CD4-positive, CD25-positive, alpha-beta regulatory T cell (primary cell): Measurements from ENCODE around the gene TOR1A. TPM values are rescaled to one million over a fixed set of nuclear protein-coding genes. Genes with fewer than 3 reads are reported as not detected.

ENCODE experiments used
- ATAC-seq, 2 donors: fragments of 150-1000 bp; cut with Tn5 transposase; one replicate each; pipeline ENCODE4 v1.10.0; 2021; ENCODE audit warnings: low read depth in 2 of 2, moderate number of reproducible peaks in 2 of 2, moderate library complexity in 1 of 2
- DNase-seq, 3 donors: peaks; one replicate each; pipeline versions ENCODE4 v3.0.0 to v3.0.0-alpha.2; 2012 to 2022; ENCODE audit warnings: mixed read lengths in 1 of 3
- H3K27ac ChIP-seq: one replicate; pipeline ENCODE4 v1.7.0; 2013; ENCODE audit warnings: mild to moderate bottlenecking, low read length; ENCODE audit not compliant: insufficient read depth, poor library complexity, severe bottlenecking
- H3K27me3 ChIP-seq: one replicate; pipeline ENCODE4 v1.7.0; 2013; ENCODE audit warnings: low read length; ENCODE audit not compliant: control insufficient read depth, insufficient read depth
- H3K36me3 ChIP-seq: one replicate; pipeline ENCODE4 v1.7.0; 2013; ENCODE audit warnings: mild to moderate bottlenecking, low read length, moderate library complexity; ENCODE audit not compliant: control insufficient read depth, insufficient read depth
- H3K4me1 ChIP-seq: 2 replicates; pipeline ENCODE4 v1.7.0; 2013; ENCODE audit warnings: mild to moderate bottlenecking, low read length; ENCODE audit not compliant: insufficient read depth, control insufficient read depth, poor library complexity, severe bottlenecking
- H3K4me3 ChIP-seq: one replicate; pipeline ENCODE4 v1.7.0; 2013; ENCODE audit warnings: low read depth, mild to moderate bottlenecking, low read length, moderate library complexity
- H3K9me3 ChIP-seq, 2 experiments: 1 replicate in 1 of 2; 2 replicates in 1 of 2; pipeline ENCODE4 v1.7.0; 2013; ENCODE audit warnings: low read length in 2 of 2, mild to moderate bottlenecking in 1 of 2, moderate library complexity in 1 of 2; ENCODE audit not compliant: control insufficient read depth in 2 of 2
- H3K27ac Mint-ChIP-seq, 3 donors: one replicate each; pipeline ENCODE4 v1.8.0; 2020 to 2022; ENCODE audit warnings: mild to moderate bottlenecking in 3 of 3, mixed read lengths in 3 of 3, moderate library complexity in 2 of 3
- H3K27me3 Mint-ChIP-seq: one replicate; pipeline ENCODE4 v1.8.0; 2022; ENCODE audit warnings: mild to moderate bottlenecking, mixed read lengths
- H3K36me3 Mint-ChIP-seq: one replicate; pipeline ENCODE4 v1.8.0; 2020; ENCODE audit warnings: mixed read lengths
- H3K4me1 Mint-ChIP-seq, 4 donors: one replicate each; pipeline ENCODE4 v1.8.0; 2020 to 2022; ENCODE audit warnings: mixed read lengths in 4 of 4, mild to moderate bottlenecking in 1 of 4
- H3K4me3 Mint-ChIP-seq, 4 donors: one replicate each; pipeline ENCODE4 v1.8.0; 2020 to 2022; ENCODE audit warnings: mild to moderate bottlenecking in 4 of 4, mixed read lengths in 4 of 4, moderate library complexity in 3 of 4
- H3K9me3 Mint-ChIP-seq, 7 donors: one replicate each; pipeline ENCODE4 v1.8.0; 2020 to 2022; ENCODE audit warnings: mixed read lengths in 7 of 7, mild to moderate bottlenecking in 3 of 7, moderate library complexity in 2 of 7
- polyA plus RNA-seq, 4 donors: library from polyadenylated mRNA; unstranded; fragments of 300-500 nt; fragmentation: Illumina TruSeq; gene quantifications; one replicate each; pipeline ENCODE4 v1.2.3, GENCODE V29; 2021
- total RNA-seq: library from RNA; stranded (reverse); gene quantifications from one replicate; pipeline ENCODE4 v1.2.3, GENCODE V29; 2022

Gene TOR1A
- total and polyA plus RNA-seq, 5 donors from 2014 or later: 19.3 to 72.7 (median 66.9) TPM

GRCh38 chr9:129836311-129837007, 12.5 kb upstream of the TOR1A start:
- peak overlapping the region; percentile 88 for H3K4me3 ChIP-seq
- ATAC-seq (no peak), DNase-seq (peak; percentile 19 to 60 (median 43))
- H3K27me3 ChIP-seq: no peaks in the 10 kb centered on the region
- Mint-ChIP-seq H3K36me3 (peaks cover 10% of the 10 kb centered on the region), H3K27me3 (no peaks in the 10 kb centered on the region), H3K27ac (peak overlapping the region; percentile 94 to 98 (median 96)), H3K4me3 (peak overlapping the region; percentile 97 to 99 (median 98)), H3K9me3 (no peaks in the 10 kb centered on the region), H3K4me1 (peaks cover 24 to 74% (median 55%) of the 10 kb centered on the region in 4 donors)
- peak overlapping the region; percentile 93 for H3K27ac ChIP-seq
- no peaks in the 10 kb centered on the region for H3K9me3 ChIP-seq
- H3K36me3 ChIP-seq: peaks cover 26% of the 10 kb centered on the region
- H3K4me1 ChIP-seq: peaks cover 66% of the 10 kb centered on the region

- peak overlapping the region; percentile 97 to 99 (median 98) for H3K4me3 Mint-ChIP-seq
- no peaks in the 10 kb centered on the region for H3K9me3 Mint-ChIP-seq
- no peak for ATAC-seq
- Histone ChIP-seq H3K4me1 (peaks cover 66% of the 10 kb centered on the region), H3K27me3 (no peaks in the 10 kb centered on the region), H3K36me3 (peaks cover 32% of the 10 kb centered on the region), H3K27ac (peak overlapping the region; percentile 93), H3K4me3 (peak overlapping the region; percentile 88), H3K9me3 (no peaks in the 10 kb centered on the region)
- H3K4me1 Mint-ChIP-seq: peaks cover 21 to 67% (median 49%) of the 10 kb centered on the region in 4 donors
- H3K27ac Mint-ChIP-seq: peak overlapping the region; percentile 56 to 98 (median 96)
- no peaks in the 10 kb centered on the region for H3K27me3 Mint-ChIP-seq
- H3K36me3 Mint-ChIP-seq: peaks cover 12% of the 10 kb centered on the region
- peak in 1 of 3 donors; percentile 33 for DNase-seq
Observed at GRCh38 chr9:129835860-129836223, 11.9 kb upstream of the TOR1A start.

GRCh38 chr9:129835128-129835859, 11.4 kb upstream of the TOR1A start, which contains the start of the genes C9orf78 and USP20:
TSS of gene C9orf78 (minus strand) at chr9:129835275. CDS start at chr9:129835221, 54 bp downstream.
TSS of gene USP20 (plus strand) at chr9:129835458. CDS start at chr9:129852556, 17,098 bp downstream.
- Histone ChIP-seq H3K4me1 (peaks cover 60% of the 10 kb centered on the region), H3K4me3 (peak within 1 kb of the TSS; percentile 92), H3K27me3 (no peaks in the 10 kb centered on the region), H3K27ac (peak within 1 kb of the TSS; percentile 93), H3K9me3 (no peaks in the 10 kb centered on the region), H3K36me3 (peaks cover 37% of the 10 kb centered on the region)
- ATAC-seq: peak; percentile 92 to 94
- peak within 1 kb of the TSS; percentile 96 to 98 (median 98) for H3K27ac Mint-ChIP-seq
- peak; percentile 96 to 98 (median 98) for DNase-seq
- H3K36me3 Mint-ChIP-seq: peaks cover 15% of the 10 kb centered on the region
- H3K9me3 Mint-ChIP-seq: no peaks in the 10 kb centered on the region
- peaks cover 21 to 63% (median 45%) of the 10 kb centered on the region in 4 donors for H3K4me1 Mint-ChIP-seq
- peak within 1 kb of the TSS; percentile 98 to 99 (median 98) for H3K4me3 Mint-ChIP-seq
- no peaks in the 10 kb centered on the region for H3K27me3 Mint-ChIP-seq

GRCh38 chr9:129834489-129835127, 10.7 kb upstream of the TOR1A start:
- Mint-ChIP-seq H3K9me3 (no peaks in the 10 kb centered on the region), H3K4me1 (peaks cover 21 to 57% (median 41%) of the 10 kb centered on the region in 4 donors), H3K27ac (peak overlapping the region; percentile 96 to 98 (median 97)), H3K4me3 (peak overlapping the region; percentile 98 to 99 (median 98)), H3K27me3 (no peaks in the 10 kb centered on the region), H3K36me3 (peaks cover 18% of the 10 kb centered on the region)
- Histone ChIP-seq H3K36me3 (peaks cover 44% of the 10 kb centered on the region), H3K4me3 (peak overlapping the region; percentile 92), H3K27ac (peak overlapping the region; percentile 93), H3K4me1 (peaks cover 53% of the 10 kb centered on the region), H3K27me3 (no peaks in the 10 kb centered on the region), H3K9me3 (no peaks in the 10 kb centered on the region)
- peak; percentile 18 to 22 for ATAC-seq
- peak; percentile 33 to 73 (median 61) for DNase-seq

GRCh38 chr9:129832982-129833381, 9.0 kb upstream of the TOR1A start:
- Histone ChIP-seq H3K27ac (no peak overlapping the region), H3K36me3 (peaks cover 60% of the 10 kb centered on the region), H3K4me3 (no peak overlapping the region), H3K27me3 (no peaks in the 10 kb centered on the region), H3K4me1 (peaks cover 38% of the 10 kb centered on the region), H3K9me3 (no peaks in the 10 kb centered on the region)
- Mint-ChIP-seq H3K27me3 (no peaks in the 10 kb centered on the region), H3K9me3 (no peaks in the 10 kb centered on the region), H3K4me1 (peaks cover 13 to 41% (median 32%) of the 10 kb centered on the region in 4 donors), H3K27ac (peak overlapping the region; percentile 52 to 96 (median 69)), H3K36me3 (peaks cover 24% of the 10 kb centered on the region), H3K4me3 (peak overlapping the region in 3 of 4 donors; percentile 98 to 99 (median 98))
- ATAC-seq (no peak), DNase-seq (no peak)

GRCh38 chr9:129828969-129829368, 5.0 kb upstream of the TOR1A start:
- H3K4me3 Mint-ChIP-seq: peak overlapping the region in 2 of 4 donors; percentile 11 to 62

GRCh38 chr9:129828051-129828450, 4.1 kb upstream of the TOR1A start:
- peaks cover 6% of the 10 kb centered on the region for H3K4me1 ChIP-seq
- H3K4me1 Mint-ChIP-seq: peaks cover 0 to 6% (median 2%) of the 10 kb centered on the region in 4 donors
- H3K27ac ChIP-seq: no peak overlapping the region
- H3K27me3 ChIP-seq: no peaks in the 10 kb centered on the region
- H3K4me3 Mint-ChIP-seq: peak overlapping the region in 1 of 4 donors; percentile 63
- H3K36me3 ChIP-seq: peaks cover 63% of the 10 kb centered on the region
- H3K9me3 Mint-ChIP-seq: no peaks in the 10 kb centered on the region
- H3K27ac Mint-ChIP-seq: peak overlapping the region in 1 of 3 donors; percentile 74
- no peaks in the 10 kb centered on the region for H3K27me3 Mint-ChIP-seq
- H3K36me3 Mint-ChIP-seq: peaks cover 21% of the 10 kb centered on the region
- H3K9me3 ChIP-seq: no peaks in the 10 kb centered on the region
- DNase-seq (no peak), ATAC-seq (no peak)
- H3K4me3 ChIP-seq: no peak overlapping the region

More at GRCh38 chr9:129828969-129829368, 5.0 kb upstream of the TOR1A start:
- Histone ChIP-seq H3K27me3 (no peaks in the 10 kb centered on the region), H3K9me3 (no peaks in the 10 kb centered on the region), H3K36me3 (peaks cover 70% of the 10 kb centered on the region), H3K4me1 (peaks cover 13% of the 10 kb centered on the region), H3K4me3 (no peak overlapping the region), H3K27ac (no peak overlapping the region)
- H3K4me1 Mint-ChIP-seq: peaks cover 3 to 14% (median 7%) of the 10 kb centered on the region in 4 donors
- ATAC-seq (no peak), DNase-seq (no peak)
- peaks cover 24% of the 10 kb centered on the region for H3K36me3 Mint-ChIP-seq
- no peaks in the 10 kb centered on the region for H3K27me3 Mint-ChIP-seq
- peak overlapping the region in 1 of 3 donors; percentile 48 for H3K27ac Mint-ChIP-seq
- no peaks in the 10 kb centered on the region for H3K9me3 Mint-ChIP-seq
